H9 (cell line): Measurements from ENCODE around the gene TMEM106C. TPM values are rescaled to one million over a fixed set of nuclear protein-coding genes. Genes with fewer than 3 reads are reported as not detected.

Experiments
- DNase-seq: peaks from one replicate; pipeline ENCODE4 v3.0.0-alpha.2; 2017
- H2AFZ ChIP-seq: one replicate; pipeline ENCODE4 v1.6.1; 2013; ENCODE audit warnings: mild to moderate bottlenecking, low read length, control low read depth, moderate library complexity
- H2AK5ac ChIP-seq: 2 replicates; pipeline ENCODE4 v1.6.1; 2013; ENCODE audit warnings: low read length, control low read depth, mixed read lengths; ENCODE audit not compliant: insufficient read length
- H2BK120ac ChIP-seq: one replicate; pipeline ENCODE4 v1.6.1; 2013; ENCODE audit warnings: low read depth, mild to moderate bottlenecking, low read length, control low read depth, inconsistent platforms; ENCODE audit not compliant: poor library complexity, severe bottlenecking
- H2BK12ac ChIP-seq: 2 replicates; pipeline ENCODE4 v1.6.1; 2013; ENCODE audit warnings: low read length, control low read depth, mixed read lengths, low read depth; ENCODE audit not compliant: insufficient read length
- H2BK15ac ChIP-seq: 2 replicates; pipeline ENCODE4 v1.6.1; 2013; ENCODE audit warnings: low read depth, low read length, control low read depth
- H2BK20ac ChIP-seq: one replicate; pipeline ENCODE4 v1.6.1; 2013; ENCODE audit warnings: low read depth, mild to moderate bottlenecking, low read length, control low read depth, inconsistent platforms; ENCODE audit not compliant: poor library complexity, severe bottlenecking
- H2BK5ac ChIP-seq: 2 replicates; pipeline ENCODE4 v1.6.1; 2013; ENCODE audit warnings: low read length, control low read depth, mixed read lengths; ENCODE audit not compliant: insufficient read length
- H3K14ac ChIP-seq: 2 replicates; pipeline ENCODE4 v1.6.1; 2013; ENCODE audit warnings: low read length, control low read depth; ENCODE audit not compliant: insufficient read depth
- H3K18ac ChIP-seq: 2 replicates; pipeline ENCODE4 v1.6.1; 2013; ENCODE audit warnings: low read depth, mild to moderate bottlenecking, mixed read lengths, low read length, control low read depth; ENCODE audit not compliant: insufficient read length
- H3K23ac ChIP-seq: 2 replicates; pipeline ENCODE4 v1.6.1; 2013; ENCODE audit warnings: low read length, control low read depth, mixed read lengths, low read depth; ENCODE audit not compliant: insufficient read length
- H3K23me2 ChIP-seq: 2 replicates; pipeline ENCODE4 v1.6.1; 2013; ENCODE audit warnings: low read depth, mild to moderate bottlenecking, mixed read lengths, low read length, control low read depth; ENCODE audit not compliant: insufficient read length, poor library complexity, severe bottlenecking
- H3K27ac ChIP-seq: 2 replicates; pipeline ENCODE4 v1.5.1; 2013; ENCODE audit warnings: low read length, control low read depth, mixed read lengths, low read depth; ENCODE audit not compliant: insufficient read length
- H3K27me3 ChIP-seq: 2 replicates; pipeline ENCODE4 v1.6.1; 2013; ENCODE audit warnings: low read length, control low read depth, inconsistent platforms; ENCODE audit not compliant: insufficient read depth
- H3K4ac ChIP-seq: 2 replicates; pipeline ENCODE4 v1.6.1; 2013; ENCODE audit warnings: low read depth, mild to moderate bottlenecking, control low read depth, inconsistent platforms, low read length, moderate library complexity
- H3K4me1 ChIP-seq: 2 replicates; pipeline ENCODE4 v1.6.1; 2013; ENCODE audit warnings: low read length, control low read depth, inconsistent platforms; ENCODE audit not compliant: insufficient read depth
- H3K4me2 ChIP-seq: 2 replicates; pipeline ENCODE4 v1.6.1; 2013; ENCODE audit warnings: low read length, control low read depth, mixed read lengths; ENCODE audit not compliant: insufficient read length, insufficient read depth
- H3K56ac ChIP-seq: 2 replicates; pipeline ENCODE4 v1.6.1; 2013; ENCODE audit warnings: low read depth, mild to moderate bottlenecking, mixed read lengths, low read length, control low read depth; ENCODE audit not compliant: insufficient read length
- H3K79me1 ChIP-seq: 2 replicates; pipeline ENCODE4 v1.6.1; 2013; ENCODE audit warnings: low read depth, mild to moderate bottlenecking, moderate library complexity, low read length, control low read depth, inconsistent platforms; ENCODE audit not compliant: insufficient read depth, poor library complexity, severe bottlenecking
- H3K79me2 ChIP-seq: 2 replicates; pipeline ENCODE4 v1.6.1; 2013; ENCODE audit warnings: low read length, control low read depth, inconsistent platforms; ENCODE audit not compliant: insufficient read depth
- H3K9ac ChIP-seq: 2 replicates; pipeline ENCODE4 v1.6.1; 2013; ENCODE audit warnings: low read length, control low read depth, mixed read lengths; ENCODE audit not compliant: insufficient read length; ENCODE audit errors: extremely low read depth
- H3K9me3 ChIP-seq: one replicate; pipeline ENCODE4 v1.6.1; 2013; ENCODE audit warnings: low read depth, low read length, inconsistent platforms; ENCODE audit not compliant: control insufficient read depth
- H3T11ph ChIP-seq: one replicate; pipeline ENCODE4 v1.6.1; 2013; ENCODE audit warnings: mild to moderate bottlenecking, low read length, control low read depth, inconsistent platforms
- H4K20me1 ChIP-seq: one replicate; pipeline ENCODE4 v1.6.1; 2013; ENCODE audit not compliant: control insufficient read depth, insufficient read length, insufficient read depth
- H4K5ac ChIP-seq: 2 replicates; pipeline ENCODE4 v1.6.1; 2013; ENCODE audit warnings: low read depth, mild to moderate bottlenecking, mixed read lengths, low read length, control low read depth; ENCODE audit not compliant: insufficient read length
- H4K8ac ChIP-seq: replicated peaks from 2 replicates; pipeline ENCODE4 v1.6.1; 2013; ENCODE audit warnings: low read length, control low read depth, mixed read lengths, low read depth; ENCODE audit not compliant: insufficient read length
- H4K91ac ChIP-seq: 2 replicates; pipeline ENCODE4 v1.6.1; 2013; ENCODE audit warnings: low read depth, mild to moderate bottlenecking, moderate library complexity, mixed read lengths, low read length, control low read depth; ENCODE audit not compliant: insufficient read length
- H3K27ac Mint-ChIP-seq, 3 experiments: 2 replicates in 2 of 3; 3 replicates in 1 of 3; pipeline ENCODE4 v1.8.0; 2020 to 2021; ENCODE audit warnings: mixed read lengths in 3 of 3, mild to moderate bottlenecking in 1 of 3, moderate library complexity in 1 of 3
- H3K27me3 Mint-ChIP-seq: 2 replicates; pipeline ENCODE4 v1.8.0; 2021; ENCODE audit warnings: low read depth, mild to moderate bottlenecking, moderate library complexity, mixed read lengths
- H3K36me3 Mint-ChIP-seq, 3 experiments: 2 replicates in 2 of 3; 3 replicates in 1 of 3; pipeline ENCODE4 v1.8.0; 2020 to 2021; ENCODE audit warnings: low read depth in 3 of 3, mixed read lengths in 3 of 3; ENCODE audit not compliant: insufficient read depth in 1 of 3
- H3K4me1 Mint-ChIP-seq, 2 experiments: 2 replicates each; pipeline ENCODE4 v1.8.0; 2020; ENCODE audit warnings: mixed read lengths in 2 of 2
- H3K4me3 Mint-ChIP-seq, 2 experiments: 2 replicates in 1 of 2; 3 replicates in 1 of 2; pipeline ENCODE4 v1.8.0; 2020 to 2021; ENCODE audit warnings: mild to moderate bottlenecking in 2 of 2, mixed read lengths in 2 of 2, moderate library complexity in 1 of 2
- H3K9me3 Mint-ChIP-seq, 2 experiments: 2 replicates in 1 of 2; 3 replicates in 1 of 2; pipeline ENCODE4 v1.8.0; 2020; ENCODE audit warnings: mild to moderate bottlenecking in 2 of 2, mixed read lengths in 2 of 2, moderate library complexity in 1 of 2
- WGBS: extraction: QIAGEN DNeasy Blood & Tissue Kit; methylation state at CpG from one replicate; pipeline ENCODE4 v1.1.7; 2013; ENCODE audit warnings: missing lambda C conversion rate, low lambda C conversion rate, mixed read lengths; ENCODE audit not compliant: insufficient read length; ENCODE audit errors: extremely low coverage; 5-methylcytosine and 5-hydroxymethylcytosine counted together
- total RNA-seq: library from RNA; stranded (reverse); gene quantifications from 2 replicates; pipeline ENCODE4 v1.2.1, GENCODE V29; 2021
- TF ChIP-seq, protein P1 (sequence below): fragments of 200-600 bp; sonication (generic); conservative IDR thresholded peaks from 3 replicates; pipeline ENCODE4 v1.8.0; 2021; ENCODE audit warnings: antibody characterized with exemption, mild to moderate bottlenecking

Gene TMEM106C
- total RNA-seq, 1 experiment from 2014 or later, result 43.7 TPM

DNA sequence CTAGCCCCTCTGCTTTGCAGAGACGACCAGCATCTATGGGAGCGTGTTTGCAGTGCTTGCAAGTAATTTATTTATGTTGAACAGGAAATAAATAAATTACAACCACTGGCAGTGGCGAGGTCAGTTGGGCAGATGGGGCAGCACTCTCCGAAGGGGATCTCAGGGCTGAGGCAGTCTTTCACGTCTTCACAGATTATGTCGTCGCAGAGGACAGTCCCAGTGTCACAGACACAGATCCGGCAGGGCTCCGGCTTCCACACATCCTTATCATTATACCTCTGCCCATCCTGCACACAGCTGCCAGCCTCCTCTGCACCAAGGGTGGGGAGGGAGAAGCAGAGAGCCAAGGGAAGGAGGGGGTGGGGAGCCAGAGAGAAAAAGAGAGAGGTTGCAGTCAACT lies 36.4 kb downstream of the TMEM106C start:
- no peak overlapping the region for H4K5ac ChIP-seq
- H3K4me2 ChIP-seq, result no peak overlapping the region
- no peak overlapping the region for H3K4ac ChIP-seq
- no CpG with 5 or more reads among the region's 9 CpGs for WGBS
- H3K23me2 ChIP-seq, result peaks cover 26% of the 10 kb centered on the region
- no peak overlapping the region for H2BK5ac ChIP-seq
- H4K91ac ChIP-seq, result no peak overlapping the region
- no peak overlapping the region for H2BK120ac ChIP-seq
- H3K27me3 Mint-ChIP-seq, result peaks cover 99% of the 10 kb centered on the region
- peaks cover 44 to 51% of the 10 kb centered on the region in 2 experiments for H3K4me1 Mint-ChIP-seq
- no peak for DNase-seq
- H3K27ac Mint-ChIP-seq, result no peak overlapping the region
- no peak overlapping the region for H3K56ac ChIP-seq
- H3K79me2 ChIP-seq, result no peaks in the 10 kb centered on the region
- H3K9me3 Mint-ChIP-seq, result no peaks in the 10 kb centered on the region; a peak in 2 of 5 replicates
- peaks cover 3% of the 10 kb centered on the region for H4K20me1 ChIP-seq
- H4K8ac ChIP-seq, result no peak overlapping the region
- no peak overlapping the region for H2AFZ ChIP-seq
- H3K14ac ChIP-seq, result no peak overlapping the region
- H2BK15ac ChIP-seq, result no peak overlapping the region
- H3K36me3 Mint-ChIP-seq, result no peaks in the 10 kb centered on the region
- H3K27ac ChIP-seq, result no peak overlapping the region
- TF ChIP-seq, protein P1, sequence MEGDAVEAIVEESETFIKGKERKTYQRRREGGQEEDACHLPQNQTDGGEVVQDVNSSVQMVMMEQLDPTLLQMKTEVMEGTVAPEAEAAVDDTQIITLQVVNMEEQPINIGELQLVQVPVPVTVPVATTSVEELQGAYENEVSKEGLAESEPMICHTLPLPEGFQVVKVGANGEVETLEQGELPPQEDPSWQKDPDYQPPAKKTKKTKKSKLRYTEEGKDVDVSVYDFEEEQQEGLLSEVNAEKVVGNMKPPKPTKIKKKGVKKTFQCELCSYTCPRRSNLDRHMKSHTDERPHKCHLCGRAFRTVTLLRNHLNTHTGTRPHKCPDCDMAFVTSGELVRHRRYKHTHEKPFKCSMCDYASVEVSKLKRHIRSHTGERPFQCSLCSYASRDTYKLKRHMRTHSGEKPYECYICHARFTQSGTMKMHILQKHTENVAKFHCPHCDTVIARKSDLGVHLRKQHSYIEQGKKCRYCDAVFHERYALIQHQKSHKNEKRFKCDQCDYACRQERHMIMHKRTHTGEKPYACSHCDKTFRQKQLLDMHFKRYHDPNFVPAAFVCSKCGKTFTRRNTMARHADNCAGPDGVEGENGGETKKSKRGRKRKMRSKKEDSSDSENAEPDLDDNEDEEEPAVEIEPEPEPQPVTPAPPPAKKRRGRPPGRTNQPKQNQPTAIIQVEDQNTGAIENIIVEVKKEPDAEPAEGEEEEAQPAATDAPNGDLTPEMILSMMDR, result no peak
- H3K79me1 ChIP-seq, result no peaks in the 10 kb centered on the region
- no peak overlapping the region for H3K23ac ChIP-seq
- no peak overlapping the region for H2BK20ac ChIP-seq
- no peak overlapping the region for H2BK12ac ChIP-seq
- peaks cover 58% of the 10 kb centered on the region for H3K27me3 ChIP-seq
- H3K9me3 ChIP-seq, result no peaks in the 10 kb centered on the region
- H3K18ac ChIP-seq, result no peak overlapping the region
- H3K9ac ChIP-seq, result no peak overlapping the region
- peaks cover 3% of the 10 kb centered on the region for H3K4me1 ChIP-seq
- H2AK5ac ChIP-seq, result no peak overlapping the region
- no peak overlapping the region for H3T11ph ChIP-seq
- H3K4me3 Mint-ChIP-seq, result no peak overlapping the region
